H7 (cell line): ENCODE results near the gene AHDC1. TPM values are rescaled to one million over a fixed set of nuclear protein-coding genes. Genes with fewer than 3 reads are reported as not detected.
"Not testable (repeated sequence)": the region's sequence is repeated elsewhere in the genome, so short reads cannot be mapped to it uniquely, and the experiment has no call there.

Experiments used
- DNase-seq: peaks from one replicate; pipeline ENCODE4 v3.0.0; 2012
- H3K27me3 ChIP-seq: 2 replicates; pipeline ENCODE4 v1.6.0; 2011; ENCODE audit warnings: mild to moderate bottlenecking, low read length; ENCODE audit not compliant: control insufficient read depth, insufficient read depth
- H3K36me3 ChIP-seq: replicated peaks from 2 replicates; pipeline ENCODE4 v1.5.1; 2011; ENCODE audit warnings: low read length; ENCODE audit not compliant: control insufficient read depth, insufficient read depth
- H3K4me3 ChIP-seq: 2 replicates; pipeline ENCODE4 v1.5.1; 2011; ENCODE audit warnings: low read depth, mild to moderate bottlenecking, control low read depth, low read length, moderate library complexity; ENCODE audit not compliant: insufficient read depth
- total RNA-seq: library from RNA; depleted of rRNA; stranded (reverse); fragments of >200 nt; shearing (Covaris generic); gene quantifications from 2 replicates; pipeline ENCODE4 v1.2.3, GENCODE V29; 2014

AHDC1 gene
- total RNA-seq, 1 experiment from 2014 or later: 11.2 TPM

DNA sequence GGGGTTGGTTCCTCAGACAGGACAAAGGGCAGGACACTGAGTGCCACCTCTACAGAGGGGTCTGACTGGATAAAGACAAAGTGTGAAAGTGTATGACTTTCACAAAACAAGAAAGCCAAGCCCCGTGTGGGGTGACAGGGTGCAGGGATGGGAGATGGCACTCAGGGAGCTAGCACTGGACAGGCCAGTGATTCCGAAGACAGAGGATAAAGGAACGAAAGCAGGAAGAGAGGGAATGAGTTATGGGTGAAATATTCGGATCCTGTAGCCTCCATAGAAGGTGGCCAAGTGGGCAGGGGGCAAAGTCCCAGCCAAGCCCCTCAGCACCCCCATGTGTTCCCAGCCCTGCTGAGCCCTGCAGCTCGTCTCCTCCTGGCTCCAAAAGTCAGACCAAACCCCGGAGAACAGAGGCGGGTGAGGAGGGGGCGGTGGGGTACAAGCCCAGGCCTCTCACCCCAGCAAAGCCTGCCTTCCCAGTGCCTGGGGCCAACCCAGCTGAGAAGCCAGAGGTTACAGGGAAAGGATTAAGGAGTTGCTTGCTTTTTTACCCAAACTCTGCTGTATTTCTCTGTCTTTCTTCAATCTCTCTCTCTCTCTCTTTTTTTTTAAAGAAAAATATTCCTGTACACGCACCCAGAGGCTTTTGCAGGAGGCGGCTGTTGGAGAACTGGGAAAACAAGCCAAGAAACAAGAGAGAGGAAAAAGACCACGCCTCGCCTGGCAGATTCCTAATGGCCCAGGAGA is 99.9 kb downstream of the AHDC1 start:
- peak; percentile 71 for DNase-seq
- Histone ChIP-seq H3K4me3 (no peak overlapping the region), H3K27me3 (no peaks in the 10 kb centered on the region), H3K36me3 (no peaks in the 10 kb centered on the region)

- no peaks in the 10 kb centered on the region for H3K27me3 ChIP-seq
- no peaks in the 10 kb centered on the region for H3K36me3 ChIP-seq
- H3K4me3 ChIP-seq: no peak overlapping the region
- peak; percentile 3 for DNase-seq
These were observed 100.9 kb downstream of the AHDC1 start for GRCh38 chr1:27503033-27503432.

DNA sequence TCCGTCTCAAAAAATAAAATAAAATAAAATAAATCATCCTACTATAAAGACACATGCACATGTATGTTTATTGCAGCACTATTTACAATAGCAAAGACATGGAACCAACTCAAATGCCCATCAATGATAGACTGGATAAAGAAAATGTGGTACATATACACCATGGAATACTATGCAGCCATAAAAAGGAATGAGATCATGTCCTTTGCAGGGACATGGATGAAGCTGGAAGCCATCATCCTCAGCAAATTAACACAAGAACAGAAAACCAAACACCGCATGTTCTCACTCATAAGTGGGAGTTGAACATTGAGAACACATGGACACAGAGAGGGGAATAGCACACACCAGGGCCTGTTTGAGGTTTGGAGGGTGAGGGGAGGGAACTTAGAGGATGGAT is 102.8 kb downstream of the AHDC1 start:
- not testable (repeated sequence) for H3K4me3 ChIP-seq

DNA sequence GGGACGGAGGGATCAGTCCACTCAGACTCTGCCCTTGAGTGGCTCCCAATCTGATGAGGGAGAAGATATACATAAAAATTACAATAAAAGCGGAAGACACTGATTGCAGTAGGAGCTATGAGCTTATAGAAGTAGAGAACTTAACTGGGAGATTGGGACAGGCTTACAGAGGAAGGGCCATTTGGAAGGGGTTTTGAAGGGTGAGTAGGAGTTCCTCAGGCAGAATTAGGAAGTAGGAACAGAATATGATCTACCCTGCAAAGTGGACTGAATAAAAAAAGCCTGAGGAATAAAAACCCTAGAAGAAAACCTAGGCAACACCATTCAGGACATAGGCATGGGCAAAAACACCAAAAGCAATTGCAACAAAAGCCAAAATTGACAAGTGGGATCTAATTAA is 104.8 kb downstream of the AHDC1 start:
- no peak overlapping the region for H3K4me3 ChIP-seq
- no peaks in the 10 kb centered on the region for H3K36me3 ChIP-seq
- no peak for DNase-seq
- H3K27me3 ChIP-seq: no peaks in the 10 kb centered on the region

More for the DNA sequence above, 102.8 kb downstream of the AHDC1 start:
- DNase-seq, H3K27me3 ChIP-seq, H3K36me3 ChIP-seq: not testable (repeated sequence)

GRCh38 chr1:27496604-27497155 is 107.3 kb downstream of the AHDC1 start:
- Histone ChIP-seq H3K27me3 (no peaks in the 10 kb centered on the region), H3K36me3 (no peaks in the 10 kb centered on the region), H3K4me3 (peak overlapping the region; percentile 25; the same call in 1 of the 2 replicates)
- peak; percentile 87 for DNase-seq

DNA sequence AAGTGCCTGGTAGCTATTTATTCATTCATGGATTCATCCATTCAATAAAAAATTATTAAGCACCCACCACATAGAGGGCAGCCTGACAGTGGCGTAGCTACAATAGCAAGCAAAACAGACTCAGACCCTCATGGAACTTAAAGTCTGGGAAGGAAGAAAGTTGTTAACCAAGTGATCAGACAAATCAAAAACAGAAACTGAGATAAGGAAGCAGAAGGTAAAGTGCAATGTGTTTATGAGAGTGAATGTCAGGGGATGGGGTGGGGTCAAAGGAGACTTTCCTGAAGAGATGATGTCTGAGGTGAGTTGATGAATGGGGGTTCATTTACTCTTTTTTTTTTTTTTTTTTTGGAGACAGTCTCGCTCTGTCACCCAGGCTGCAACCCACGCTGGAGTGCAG is 111.1 kb downstream of the AHDC1 start:
- no peaks in the 10 kb centered on the region for H3K27me3 ChIP-seq
- H3K36me3 ChIP-seq: no peaks in the 10 kb centered on the region
- DNase-seq: no peak
- no peak overlapping the region for H3K4me3 ChIP-seq

GRCh38 chr1:27491748-27492700 is 111.9 kb downstream of the AHDC1 start:
- Histone ChIP-seq H3K36me3 (no peaks in the 10 kb centered on the region), H3K27me3 (no peaks in the 10 kb centered on the region), H3K4me3 (no peak overlapping the region)
- no peak for DNase-seq

GRCh38 chr1:27489973-27490741 is 113.8 kb downstream of the AHDC1 start, which contains the start of gene WASF2:
TSS of gene WASF2 (minus strand) at chr1:27490167. CDS start at chr1:27428890, 61,277 bp downstream.
- Histone ChIP-seq H3K4me3 (peak within 1 kb of the TSS; percentile 98), H3K36me3 (no peaks in the 10 kb centered on the region), H3K27me3 (no peaks in the 10 kb centered on the region)
- DNase-seq: peak; percentile 91

DNA sequence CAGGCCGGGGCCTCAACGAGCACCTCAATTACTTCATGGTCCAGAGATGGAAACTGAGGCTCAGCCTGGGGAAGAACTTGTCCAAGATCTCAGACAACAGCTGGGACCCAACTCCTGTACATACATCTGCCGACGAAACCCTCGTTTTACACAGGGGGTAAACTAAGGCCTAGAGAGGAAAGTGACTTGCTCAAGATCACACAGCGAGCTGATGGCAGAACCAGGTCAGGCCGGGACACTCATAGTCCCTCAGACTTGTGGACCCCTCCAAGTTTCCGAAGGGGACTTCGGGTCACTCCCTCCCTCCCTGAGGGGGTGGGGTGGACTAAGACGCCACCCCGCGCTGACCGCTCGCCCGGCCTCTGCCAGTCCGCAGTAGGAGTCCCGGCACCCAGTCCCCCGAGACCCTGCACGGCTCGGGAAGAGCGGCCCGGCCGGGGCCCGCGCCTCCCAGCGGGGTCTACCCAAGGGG is 114.4 kb downstream of the AHDC1 start:
- no peak for DNase-seq
- Histone ChIP-seq H3K27me3 (no peaks in the 10 kb centered on the region), H3K4me3 (peak overlapping the region; percentile 98), H3K36me3 (no peaks in the 10 kb centered on the region)

- Histone ChIP-seq H3K36me3 (no peaks in the 10 kb centered on the region), H3K27me3 (no peaks in the 10 kb centered on the region), H3K4me3 (peak overlapping the region; percentile 98; the same call in 1 of the 2 replicates)
- DNase-seq: no peak
These were observed 115.7 kb downstream of the AHDC1 start for GRCh38 chr1:27487966-27488884.

- Histone ChIP-seq H3K27me3 (no peaks in the 10 kb centered on the region), H3K4me3 (no peak overlapping the region), H3K36me3 (no peaks in the 10 kb centered on the region)
- no peak for DNase-seq
These were observed 118.6 kb downstream of the AHDC1 start for GRCh38 chr1:27485363-27485762.
